IMR-90 (cell line): ENCODE measurements around the gene TPI1. TPM values are rescaled to one million over a fixed set of nuclear protein-coding genes. Genes with fewer than 3 reads are reported as not detected.
A peak's percentile ranks its signal among the peaks of the same experiment; 100 is the strongest.

Experiments
- ATAC-seq: fragments of 200-7000 bp; cut with Tn5 transposase; 2 replicates; pipeline ENCODE4 v1.9.1; 2020; ENCODE audit warnings: low read depth, mild to moderate bottlenecking, moderate library complexity
- BruUV-seq: library from RNA; stranded (reverse); fragments of 400-500 nt; replicated peaks from 2 replicates; lab custom pipeline; 2021; lab: Mats Ljungman, UMichigan
- CTCF ChIA-PET: fragments of 300-600 bp; formaldehyde crosslinking; extraction: SDS; loops from one replicate; lab custom pipeline; 2021; ENCODE audit warnings: antibody characterized with exemption; lab: Yijun Ruan, JAX
- POLR2A ChIA-PET: fragments of 300-600 bp; sonication (Branson Sonifier 250); formaldehyde crosslinking; loops from one replicate; lab custom pipeline; 2022; ENCODE audit warnings: antibody characterized with exemption; ENCODE audit not compliant: unreplicated experiment; lab: Charles Lee
- DNase-seq: peaks from one replicate; pipeline ENCODE4 v3.0.0; 2013
- H2AFZ ChIP-seq: replicated peaks from 2 replicates; pipeline ENCODE3; 2013; ENCODE audit warnings: low read length, mild to moderate bottlenecking; ENCODE audit not compliant: poor library complexity
- H2AK5ac ChIP-seq: 2 replicates; pipeline ENCODE4 v1.6.1; 2013; ENCODE audit warnings: low read depth, low read length, inconsistent platforms
- H2AK9ac ChIP-seq: replicated peaks from 2 replicates; pipeline ENCODE3; 2013; ENCODE audit warnings: mild to moderate bottlenecking, low read depth, low read length, moderate library complexity; ENCODE audit not compliant: poor library complexity
- H2BK120ac ChIP-seq: 2 replicates; pipeline ENCODE4 v1.6.1; 2013; ENCODE audit warnings: low read depth, low read length, inconsistent platforms
- H2BK15ac ChIP-seq: 3 replicates; pipeline ENCODE4 v1.6.1; 2013; ENCODE audit warnings: low read depth, low read length, inconsistent platforms
- H2BK20ac ChIP-seq: 2 replicates; pipeline ENCODE4 v1.6.1; 2013; ENCODE audit warnings: low read depth, mild to moderate bottlenecking, inconsistent platforms, low read length, moderate library complexity
- H2BK5ac ChIP-seq: 2 replicates; pipeline ENCODE4 v1.6.1; 2013; ENCODE audit warnings: mild to moderate bottlenecking, low read depth, low read length, inconsistent platforms; ENCODE audit not compliant: poor library complexity, severe bottlenecking
- H3K14ac ChIP-seq: replicated peaks from 2 replicates; pipeline ENCODE4 v1.6.1; 2013; ENCODE audit warnings: low read depth, low read length, inconsistent platforms
- H3K18ac ChIP-seq: 2 replicates; pipeline ENCODE4 v1.6.1; 2013; ENCODE audit warnings: low read depth, low read length, control low read depth
- H3K23ac ChIP-seq: 2 replicates; pipeline ENCODE4 v1.6.1; 2013; ENCODE audit warnings: low read depth, low read length, inconsistent platforms
- H3K27ac ChIP-seq: 2 replicates; pipeline ENCODE4 v1.5.1; 2013; ENCODE audit warnings: mild to moderate bottlenecking, control low read depth, low read length; ENCODE audit not compliant: insufficient read depth
- H3K27me3 ChIP-seq: 2 replicates; pipeline ENCODE4 v1.6.1; 2013; ENCODE audit warnings: low read length; ENCODE audit not compliant: control insufficient read depth, insufficient read depth
- H3K36me3 ChIP-seq: 2 replicates; pipeline ENCODE4 v1.6.1; 2013; ENCODE audit warnings: low read length, mixed read lengths; ENCODE audit not compliant: control insufficient read depth, insufficient read depth
- H3K4ac ChIP-seq: 2 replicates; pipeline ENCODE4 v1.6.1; 2013; ENCODE audit warnings: low read depth, low read length, inconsistent platforms
- H3K4me1 ChIP-seq: 2 replicates; pipeline ENCODE4 v1.6.1; 2013; ENCODE audit warnings: low read length, mixed read lengths; ENCODE audit not compliant: control insufficient read depth, insufficient read depth
- H3K4me2 ChIP-seq: 2 replicates; pipeline ENCODE4 v1.6.1; 2013; ENCODE audit warnings: low read depth, mild to moderate bottlenecking, control low read depth, low read length, moderate library complexity
- H3K4me3 ChIP-seq: 2 replicates; pipeline ENCODE4 v1.5.1; 2013; ENCODE audit warnings: low read depth, mild to moderate bottlenecking, control low read depth, low read length, moderate library complexity; ENCODE audit not compliant: insufficient read depth
- H3K56ac ChIP-seq: 2 replicates; pipeline ENCODE4 v1.6.1; 2013; ENCODE audit warnings: low read length, inconsistent platforms; ENCODE audit not compliant: insufficient read depth; ENCODE audit errors: extremely low read depth
- H3K79me1 ChIP-seq, 2 experiments: 2 replicates each; pipeline ENCODE4 v1.6.1; 2013; ENCODE audit warnings: low read length in 2 of 2, inconsistent platforms in 1 of 2, low read depth in 1 of 2
- H3K9ac ChIP-seq: 2 replicates; pipeline ENCODE4 v1.6.1; 2013; ENCODE audit warnings: low read depth, low read length, control low read depth
- H3K9me1 ChIP-seq: 2 replicates; pipeline ENCODE4 v1.6.1; 2013; ENCODE audit warnings: low read length, inconsistent platforms; ENCODE audit not compliant: insufficient read depth
- H3K9me3 ChIP-seq: 2 replicates; pipeline ENCODE4 v1.6.1; 2013; ENCODE audit warnings: low read length; ENCODE audit not compliant: control insufficient read depth, insufficient read depth
- H4K20me1 ChIP-seq: 2 replicates; pipeline ENCODE4 v1.6.1; 2013; ENCODE audit warnings: low read length, inconsistent platforms; ENCODE audit not compliant: insufficient read depth
- H4K5ac ChIP-seq: 2 replicates; pipeline ENCODE4 v1.6.1; 2013; ENCODE audit warnings: mild to moderate bottlenecking, low read depth, low read length, control low read depth
- H4K8ac ChIP-seq, 2 experiments: 2 replicates each; pipeline ENCODE4 v1.6.1; 2013; ENCODE audit warnings: low read depth in 2 of 2, low read length in 2 of 2, control low read depth in 1 of 2, inconsistent platforms in 1 of 2
- H4K91ac ChIP-seq: 2 replicates; pipeline ENCODE4 v1.6.1; 2013; ENCODE audit warnings: low read depth, low read length, inconsistent platforms; ENCODE audit not compliant: insufficient read depth
- BHLHE40 ChIP-seq: fragments of 150-350 bp; IDR thresholded peaks from 2 replicates; pipeline ENCODE4 v1.6.1; 2016; ENCODE audit warnings: mild to moderate bottlenecking, low read depth, low read length
- CEBPB ChIP-seq: IDR thresholded peaks from 2 replicates; pipeline ENCODE4 v1.6.1; 2012; ENCODE audit warnings: low read depth, low read length, improper control_type of control experiment
- CHD1 ChIP-seq: IDR thresholded peaks from 2 replicates; pipeline ENCODE4 v1.6.1; 2012; ENCODE audit warnings: low read depth, low read length, improper control_type of control experiment
- FOS ChIP-seq: fragments of 150-350 bp; IDR thresholded peaks from 2 replicates; pipeline ENCODE4 v1.6.1; 2016; ENCODE audit warnings: low read depth, low read length
- MAFK ChIP-seq: IDR thresholded peaks from 2 replicates; pipeline ENCODE4 v1.6.1; 2012; ENCODE audit warnings: low read depth, low read length, improper control_type of control experiment
- NFE2L2 ChIP-seq: fragments of 150-350 bp; IDR thresholded peaks from 2 replicates; pipeline ENCODE4 v1.6.1; 2016; ENCODE audit warnings: low read depth, mild to moderate bottlenecking, low read length
- POLR2A ChIP-seq: IDR thresholded peaks from 2 replicates; pipeline ENCODE4 v1.6.1; 2012; ENCODE audit warnings: mild to moderate bottlenecking, low read depth, low read length
- RAD21 ChIP-seq: IDR thresholded peaks from 2 replicates; pipeline ENCODE4 v1.6.1; 2012; ENCODE audit warnings: low read length, improper control_type of control experiment
- RCOR1 ChIP-seq: IDR thresholded peaks from 2 replicates; pipeline ENCODE4 v1.6.1; 2012; ENCODE audit warnings: mild to moderate bottlenecking, low read length, improper control_type of control experiment; ENCODE audit not compliant: insufficient replicate concordance
- RFX5 ChIP-seq: IDR thresholded peaks from 2 replicates; pipeline ENCODE4 v1.8.0; 2012; ENCODE audit warnings: low read depth, mild to moderate bottlenecking, low read length, moderate library complexity
- SMC3 ChIP-seq: fragments of 150-350 bp; IDR thresholded peaks from 2 replicates; pipeline ENCODE4 v1.6.1; 2016; ENCODE audit warnings: low read depth, mild to moderate bottlenecking, antibody characterized with exemption, low read length, moderate library complexity
- WGBS, 2 experiments: methylation state at CpG; one replicate each; pipeline versions ENCODE4 v1.1.5 to v1.1.7; 2013; ENCODE audit warnings: missing lambda C conversion rate in 2 of 2; ENCODE audit not compliant: insufficient read length in 1 of 2; ENCODE audit errors: extremely low coverage in 2 of 2; 5-methylcytosine and 5-hydroxymethylcytosine counted together
- dilution Hi-C: fragments of 300-500 bp; cut with HindIII; formaldehyde crosslinking; loops from one replicate; pipeline ENCODE4 v1.14.3; 2018; ENCODE audit warnings: low sequenced_read_pairs; ENCODE audit not compliant: unreplicated experiment
- in situ Hi-C: fragments of 300-500 bp; cut with MboI; formaldehyde crosslinking; loops from 3 replicates; pipeline ENCODE4 v1.14.3; 2019; ENCODE audit warnings: low sequenced_read_pairs, inconsistent platforms, mixed read lengths
- intact Hi-C: fragments of 100-400 bp; cut with micrococcal nuclease; formaldehyde crosslinking; loops from 2 replicates; pipeline ENCODE4 v1.10.0; 2022
- polyA plus RNA-seq, 3 experiments: library from polyadenylated mRNA; depleted of rRNA; stranded (reverse); fragments of >200 nt; gene quantifications; 2 replicates each; pipeline ENCODE4 v1.2.3, GENCODE V29; 2012; ENCODE audit warnings: low replicate concordance in 1 of 3
- total RNA-seq: library from RNA; depleted of rRNA; stranded (reverse); fragments of >200 nt; gene quantifications from 2 replicates; pipeline ENCODE4 v1.2.3, GENCODE V29; 2012
- TF ChIP-seq, protein P1 (sequence below): fragments of 150-350 bp; IDR thresholded peaks from 2 replicates; pipeline ENCODE4 v1.6.1; 2016; ENCODE audit warnings: low read depth, mild to moderate bottlenecking, low read length, moderate library complexity, borderline replicate concordance
- TF ChIP-seq, protein P2 (sequence below): fragments of 150-350 bp; IDR thresholded peaks from 2 replicates; pipeline ENCODE4 v1.6.1; 2017; ENCODE audit warnings: mild to moderate bottlenecking, antibody characterized with exemption, low read length, low read depth

Gene TPI1
- total and polyA plus RNA-seq, 2 of the 4 experiments (the other 2 are of a cell fraction) = 1,995 to 2,176 TPM

DNA sequence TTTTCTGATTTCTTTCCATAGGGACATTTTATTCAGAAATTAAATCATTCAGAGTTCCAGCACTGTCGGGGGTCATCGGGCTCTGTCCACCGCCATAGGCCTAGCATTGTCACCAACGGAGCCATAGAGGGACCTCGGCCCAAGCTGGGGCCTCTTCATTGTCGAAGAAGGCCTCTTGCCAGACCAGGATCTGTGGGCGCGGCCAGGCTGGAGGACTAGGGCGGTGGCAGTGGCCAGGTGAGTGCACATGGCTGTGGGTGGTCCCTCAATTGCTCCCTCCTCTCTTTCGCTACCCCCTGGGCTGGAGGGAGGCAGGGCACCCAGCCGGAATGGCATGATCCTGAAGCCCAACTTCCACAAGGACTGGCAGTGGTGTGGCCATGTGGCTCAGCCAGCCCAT lies 16.4 kb downstream of the TPI1 start:
- Histone ChIP-seq H3K27me3 (no peaks in the 10 kb centered on the region), H3K4me3 (no peak overlapping the region), H2AFZ (no peak overlapping the region), H3K27ac (no peak overlapping the region), H3K23ac (no peak overlapping the region), H2BK15ac (no peak overlapping the region), H2BK5ac (no peak overlapping the region), H3K79me1 (peaks cover 4 to 5% of the 10 kb centered on the region in 2 experiments; a peak in 2 of 4 replicates), H3K4ac (no peak overlapping the region), H3K4me2 (no peak overlapping the region), H3K4me1 (no peaks in the 10 kb centered on the region), H3K9me1 (0 out of 2 replicates have a peak, but pooled peaks cover 8% of the 10 kb centered on the region), H4K91ac (no peak overlapping the region), H2BK20ac (no peak overlapping the region), H3K14ac (no peak overlapping the region), H3K36me3 (peaks cover 17% of the 10 kb centered on the region), H3K56ac (no peak overlapping the region), H3K9ac (no peak overlapping the region), H3K9me3 (no peaks in the 10 kb centered on the region), H4K20me1 (no peaks in the 10 kb centered on the region), H2AK5ac (no peak overlapping the region), H4K8ac (no peak overlapping the region), H2AK9ac (peak overlapping the region; percentile 31), H2BK120ac (no peak overlapping the region), H3K18ac (no peak overlapping the region), H4K5ac (no peak overlapping the region)
- DNase-seq = no peak
- ChIA-PET CTCF (no interaction called here), POLR2A (no interaction called here)
- intact Hi-C loops = no loop called here
- in situ Hi-C loops = no loop called here
- TF ChIP-seq RCOR1 = no peak
- TF ChIP-seq RFX5 = no peak
- TF ChIP-seq RAD21 = no peak
- TF ChIP-seq MAFK = no peak
- no peak for TF ChIP-seq FOS
- TF ChIP-seq NFE2L2 = no peak
- TF ChIP-seq BHLHE40 = no peak
- no peak for TF ChIP-seq SMC3
- TF ChIP-seq, protein P1, sequence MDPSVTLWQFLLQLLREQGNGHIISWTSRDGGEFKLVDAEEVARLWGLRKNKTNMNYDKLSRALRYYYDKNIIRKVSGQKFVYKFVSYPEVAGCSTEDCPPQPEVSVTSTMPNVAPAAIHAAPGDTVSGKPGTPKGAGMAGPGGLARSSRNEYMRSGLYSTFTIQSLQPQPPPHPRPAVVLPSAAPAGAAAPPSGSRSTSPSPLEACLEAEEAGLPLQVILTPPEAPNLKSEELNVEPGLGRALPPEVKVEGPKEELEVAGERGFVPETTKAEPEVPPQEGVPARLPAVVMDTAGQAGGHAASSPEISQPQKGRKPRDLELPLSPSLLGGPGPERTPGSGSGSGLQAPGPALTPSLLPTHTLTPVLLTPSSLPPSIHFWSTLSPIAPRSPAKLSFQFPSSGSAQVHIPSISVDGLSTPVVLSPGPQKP = no peak
- TF ChIP-seq CEBPB = no peak
- no peak for TF ChIP-seq CHD1
- no peak for TF ChIP-seq POLR2A
- TF ChIP-seq, protein P2, sequence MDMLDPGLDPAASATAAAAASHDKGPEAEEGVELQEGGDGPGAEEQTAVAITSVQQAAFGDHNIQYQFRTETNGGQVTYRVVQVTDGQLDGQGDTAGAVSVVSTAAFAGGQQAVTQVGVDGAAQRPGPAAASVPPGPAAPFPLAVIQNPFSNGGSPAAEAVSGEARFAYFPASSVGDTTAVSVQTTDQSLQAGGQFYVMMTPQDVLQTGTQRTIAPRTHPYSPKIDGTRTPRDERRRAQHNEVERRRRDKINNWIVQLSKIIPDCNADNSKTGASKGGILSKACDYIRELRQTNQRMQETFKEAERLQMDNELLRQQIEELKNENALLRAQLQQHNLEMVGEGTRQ = no peak
- BruUV-seq = no TSS peak
- ATAC-seq = no peak
- 91% methylated on average over 7 of the region's 11 CpGs; no CpG with 5 or more reads in 1 of the 2 experiments for WGBS, 2 experiments
- dilution Hi-C loops = no loop called here
